Thyroid gland (tissue), 4 donors: ENCODE results near the gene LRRC27. TPM values are rescaled to one million over a fixed set of nuclear protein-coding genes. Genes with fewer than 3 reads are reported as not detected.

Experiments used
- DNase-seq, 2 donors: peaks; one replicate each; pipeline ENCODE4 v3.0.0-alpha.2; 2019
- H3K27ac ChIP-seq, 3 donors: fragments of 200-600 bp; sonication (generic); 1 replicate in 2 of 3; 2 replicates in 1 of 3; pipeline ENCODE4 v1.5.1; 2016 to 2019; ENCODE audit warnings: mild to moderate bottlenecking in 1 of 3, moderate library complexity in 1 of 3
- H3K27me3 ChIP-seq: fragments of 200-600 bp; sonication (generic); one replicate; pipeline ENCODE4 v1.5.1; 2019
- H3K36me3 ChIP-seq, 2 donors: fragments of 200-600 bp; sonication (generic); one replicate each; pipeline ENCODE4 v1.5.1; 2016 to 2019
- H3K4me1 ChIP-seq, 2 donors: fragments of 200-600 bp; sonication (generic); one replicate each; pipeline ENCODE4 v1.5.1; 2017 to 2019
- H3K4me3 ChIP-seq, 3 donors: fragments of 200-600 bp; sonication (generic); replicated peaks in 1 of 3; 1 replicate in 2 of 3; 2 replicates in 1 of 3; pipeline ENCODE4 v1.5.1; 2016; ENCODE audit warnings: mild to moderate bottlenecking in 1 of 3
- H3K9me3 ChIP-seq: fragments of 200-600 bp; sonication (generic); one replicate; pipeline ENCODE4 v1.5.1; 2017
- CTCF ChIP-seq, 6 experiments: fragments of 200-600 bp in 3 of 6; fragments of 450-650 bp in 3 of 6; sonication (generic) in 3 of 6; IDR thresholded peaks; one replicate each; pipeline ENCODE4 v1.5.1; 2016 to 2019; ENCODE audit warnings: antibody characterized with exemption in 6 of 6, mild to moderate bottlenecking in 2 of 6, inconsistent platforms in 1 of 6, moderate library complexity in 1 of 6
- POLR2A ChIP-seq, 2 donors: fragments of 450-650 bp; IDR thresholded peaks; one replicate each; pipeline ENCODE4 v1.6.1; 2017; ENCODE audit warnings: antibody characterized with exemption in 2 of 2, mild to moderate bottlenecking in 2 of 2, moderate library complexity in 1 of 2
- WGBS, 2 donors: methylation state at CpG; one replicate each; pipeline ENCODE4 v1.1.5; 2017; 5-methylcytosine and 5-hydroxymethylcytosine counted together
- intact Hi-C: fragments of 100-400 bp; cut with DNase I; formaldehyde crosslinking; loops from one replicate; pipeline ENCODE4 v1.15.1; 2023
- total RNA-seq, 4 donors: library from RNA; depleted of rRNA; stranded (reverse); fragments of >200 nt; gene quantifications; one replicate each; pipeline ENCODE4 v1.2.3, GENCODE V29; 2016

LRRC27 gene
- total RNA-seq, 4 donors from 2014 or later: 14.0 to 24.4 (median 19.4) TPM

- H3K27ac ChIP-seq: no peak overlapping the region
- no peak for DNase-seq
- no peak overlapping the region for H3K4me3 ChIP-seq
- intact Hi-C loops: no loop called here
- peaks cover 12 to 20% of the 10 kb centered on the region in 2 donors for H3K4me1 ChIP-seq
- H3K36me3 ChIP-seq: no peaks in the 10 kb centered on the region
- TF ChIP-seq POLR2A (IDR thresholded peaks at IDR 0.05) (no peak), CTCF (IDR thresholded peaks at IDR 0.05) (no peak)
- no peaks in the 10 kb centered on the region for H3K27me3 ChIP-seq
- 72 to 93% methylated on average over 2 to 4 of the region's 4 CpGs for WGBS, 2 donors
- no peaks in the 10 kb centered on the region for H3K9me3 ChIP-seq
Observed at GRCh38 chr10:132391676-132392020, 59.7 kb downstream of the LRRC27 start.

- Histone ChIP-seq H3K4me3 (no peak overlapping the region), H3K4me1 (peaks cover 12 to 20% of the 10 kb centered on the region in 2 donors), H3K9me3 (no peaks in the 10 kb centered on the region), H3K36me3 (no peaks in the 10 kb centered on the region), H3K27ac (no peak overlapping the region), H3K27me3 (no peaks in the 10 kb centered on the region)
- no peak for TF ChIP-seq POLR2A (IDR thresholded peaks at IDR 0.05)
- no peak for TF ChIP-seq CTCF (IDR thresholded peaks at IDR 0.05)
- intact Hi-C loops: no loop called here
- 90 to 97% methylated on average over 2 of the region's 2 CpGs for WGBS, 2 donors
- DNase-seq: no peak
Observed at GRCh38 chr10:132392184-132392800, 60.3 kb downstream of the LRRC27 start.

GRCh38 chr10:132392811-132393694 is 61.1 kb downstream of the LRRC27 start:
- Histone ChIP-seq H3K36me3 (no peaks in the 10 kb centered on the region), H3K9me3 (no peaks in the 10 kb centered on the region), H3K27ac (no peak overlapping the region), H3K4me3 (no peak overlapping the region), H3K27me3 (no peaks in the 10 kb centered on the region), H3K4me1 (peaks cover 17 to 24% of the 10 kb centered on the region in 2 donors)
- DNase-seq: no peak
- intact Hi-C loops: no loop called here
- WGBS, 2 donors: 80 to 82% methylated on average over 10 to 11 of the region's 12 CpGs
- no peak for TF ChIP-seq POLR2A (IDR thresholded peaks at IDR 0.05)
- no peak for TF ChIP-seq CTCF (IDR thresholded peaks at IDR 0.05)

GRCh38 chr10:132393695-132394181 is 61.7 kb downstream of the LRRC27 start:
- no peak for TF ChIP-seq CTCF (IDR thresholded peaks at IDR 0.05)
- TF ChIP-seq POLR2A (IDR thresholded peaks at IDR 0.05): no peak
- intact Hi-C loops: loop anchor here (2.0 kb wide), 1 partner anchor 59 kb away; no protein-coding TSS in a partner anchor
- DNase-seq: no peak

More at GRCh38 chr10:132393695-132394181, 61.7 kb downstream of the LRRC27 start:
- 86 to 88% methylated on average over 8 of the region's 9 CpGs for WGBS, 2 donors
- Histone ChIP-seq H3K9me3 (no peaks in the 10 kb centered on the region), H3K4me1 (peaks cover 24 to 31% of the 10 kb centered on the region in 2 donors), H3K4me3 (no peak overlapping the region), H3K36me3 (no peaks in the 10 kb centered on the region), H3K27me3 (no peaks in the 10 kb centered on the region), H3K27ac (no peak overlapping the region)
